Esophagus mucosa (tissue), 1 donor: Measurements from ENCODE around the gene PLEKHB1. TPM values are rescaled to one million over a fixed set of nuclear protein-coding genes. Genes with fewer than 3 reads are reported as not detected.
A peak's percentile ranks its signal among the peaks of the same experiment; 100 is the strongest.

ENCODE experiments used
- ATAC-seq: fragments of 200-7000 bp; cut with Tn5 transposase; one replicate; pipeline ENCODE4 v1.9.1; 2020
- total RNA-seq: library from RNA; stranded (reverse); gene quantifications from one replicate; pipeline ENCODE4 v1.2.4, GENCODE V29; 2023
- donor health status: DM: yes; HTN: yes; CAD: no.

Gene PLEKHB1, protein sequence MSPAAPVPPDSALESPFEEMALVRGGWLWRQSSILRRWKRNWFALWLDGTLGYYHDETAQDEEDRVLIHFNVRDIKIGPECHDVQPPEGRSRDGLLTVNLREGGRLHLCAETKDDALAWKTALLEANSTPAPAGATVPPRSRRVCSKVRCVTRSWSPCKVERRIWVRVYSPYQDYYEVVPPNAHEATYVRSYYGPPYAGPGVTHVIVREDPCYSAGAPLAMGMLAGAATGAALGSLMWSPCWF
- 1.4 TPM for total RNA-seq

DNA sequence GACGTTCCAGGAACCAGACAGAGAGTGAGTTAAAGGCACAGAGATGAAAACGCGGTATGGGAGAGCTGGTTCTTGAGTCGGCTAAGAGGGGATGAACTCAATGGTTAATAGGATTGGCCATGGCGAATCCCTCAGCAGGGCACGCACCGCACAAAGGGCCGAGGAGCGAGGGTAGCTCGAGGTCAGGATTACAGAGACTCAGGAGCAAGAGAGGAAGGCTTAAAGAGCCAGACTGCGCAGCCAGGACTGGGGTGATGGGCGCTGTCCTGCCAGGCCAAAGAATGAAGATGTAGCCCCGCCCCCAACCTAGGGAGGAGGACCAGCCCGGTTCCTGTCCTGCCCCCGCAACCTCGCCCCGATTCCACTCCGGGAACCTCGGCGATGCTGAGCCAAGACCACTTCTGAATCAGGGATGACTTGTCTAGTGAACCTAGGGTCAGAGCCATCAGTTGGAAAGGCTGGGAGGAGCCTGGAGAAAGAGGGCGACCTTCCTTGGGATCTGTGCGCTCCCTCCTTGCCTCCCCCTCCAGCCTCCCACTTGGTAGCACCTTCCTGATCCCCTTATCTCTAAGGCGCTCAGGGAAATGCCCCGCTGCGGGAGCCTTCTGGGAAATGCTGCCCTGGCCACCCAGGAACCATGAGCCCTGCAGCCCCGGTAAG lies at the start of gene PLEKHB1:
TSS of gene PLEKHB1 (plus strand) at position 610 of the 660 bp plus-strand sequence. CDS start at position 638, 28 bp downstream.
- no peak for ATAC-seq

DNA sequence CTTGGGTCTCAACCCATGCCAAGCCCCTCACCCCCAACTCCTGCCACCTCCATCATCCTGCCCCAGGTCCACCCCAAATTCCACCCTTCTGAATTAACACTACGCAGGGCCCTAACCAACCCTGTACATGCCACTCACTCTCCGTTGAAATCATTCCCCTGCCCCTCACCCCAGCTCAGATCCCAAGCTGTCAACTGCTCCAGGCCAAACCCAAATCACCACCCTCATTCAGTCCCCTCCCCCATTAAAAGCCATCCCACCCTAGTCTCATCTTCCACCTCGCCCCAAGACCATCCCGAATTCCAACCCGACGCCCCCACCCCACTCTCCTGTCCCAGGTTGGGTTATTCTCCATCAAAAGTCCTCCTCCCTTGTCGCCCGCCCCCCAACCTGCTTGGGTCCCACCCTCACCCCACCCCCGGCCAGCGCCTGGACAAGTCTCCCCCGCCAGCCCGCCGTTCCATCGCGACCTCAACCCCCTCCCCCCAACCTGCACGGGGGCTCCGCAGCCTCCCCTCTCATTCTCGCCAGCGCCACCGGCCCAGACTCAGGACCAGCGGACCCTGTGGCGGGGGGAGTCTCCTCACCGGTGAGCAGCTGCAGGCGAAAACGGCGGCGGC lies 48.9 kb upstream of the PLEKHB1 start:
- no peak for ATAC-seq

DNA sequence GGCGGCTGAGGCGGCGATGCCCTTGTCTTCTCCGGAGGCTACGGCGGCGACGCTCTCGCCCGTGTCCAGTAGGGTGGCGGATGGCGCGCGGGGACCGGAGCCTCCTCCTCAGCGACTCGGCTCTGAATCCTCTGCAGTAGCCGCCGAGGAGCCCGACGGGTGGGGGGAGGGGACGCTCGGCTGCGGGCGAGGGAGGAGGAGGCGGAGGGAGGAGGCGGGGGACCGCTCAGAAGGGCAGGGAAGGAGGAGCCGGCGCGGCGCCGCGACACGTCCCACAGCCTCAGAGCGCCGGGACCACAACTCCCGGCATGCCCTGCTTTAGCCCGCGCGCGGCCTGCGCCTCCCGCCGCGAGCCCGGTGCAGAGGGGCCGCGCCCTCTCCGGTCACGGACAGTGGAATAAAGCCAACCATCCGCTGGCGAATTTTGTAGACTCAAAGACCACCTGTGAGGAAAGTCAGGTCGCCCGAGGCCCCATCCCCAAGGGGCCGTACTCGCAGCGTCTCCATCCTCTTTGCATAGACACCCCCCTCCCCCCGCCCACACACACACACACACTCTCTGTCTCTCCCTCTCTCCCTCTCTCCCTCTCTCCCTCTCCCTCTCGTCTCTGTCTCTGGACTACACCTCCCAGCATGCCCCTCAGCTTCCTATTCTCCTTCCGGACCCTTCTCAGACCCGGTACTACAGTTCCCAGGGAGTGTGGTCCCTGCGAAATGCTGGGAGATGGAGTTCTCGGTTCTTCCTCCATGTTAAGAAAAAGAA lies 48.2 kb upstream of the PLEKHB1 start, which contains the start of gene FAM168A:
TSS of gene FAM168A (minus strand) at position 157 of the 763 bp plus-strand sequence. CDS start 129,638 bp downstream, outside the sequence.
- ATAC-seq, result peak; percentile 99

DNA sequence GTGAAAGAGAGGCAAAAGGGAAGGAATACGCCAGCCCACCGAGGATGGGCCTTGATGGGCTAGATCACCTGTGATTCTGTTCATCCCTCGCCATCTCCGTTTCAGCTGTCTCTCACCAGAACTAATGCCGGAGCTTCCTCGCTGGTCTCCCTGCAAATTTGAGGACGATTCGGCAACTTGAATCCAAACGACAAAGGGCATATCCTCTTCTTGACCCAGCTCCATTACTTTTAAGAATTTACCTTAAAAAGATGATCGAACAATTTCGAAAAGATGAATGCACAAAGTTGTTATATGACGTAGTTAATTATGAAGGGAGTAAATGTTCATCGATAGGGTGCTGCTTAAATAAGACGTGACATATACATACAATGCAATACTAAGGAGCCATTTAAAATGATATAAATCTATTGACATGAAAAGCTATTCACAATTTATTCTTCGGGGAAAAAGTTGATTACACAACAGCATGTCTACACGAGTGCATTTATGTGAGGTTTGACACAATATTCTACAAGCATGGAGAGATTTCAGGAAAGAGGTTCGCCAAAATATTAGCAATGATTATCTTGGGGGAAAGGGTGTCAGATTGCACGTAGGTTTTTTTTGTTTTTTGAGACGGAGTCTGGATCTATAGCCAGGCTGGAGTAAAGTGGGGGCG lies 47.5 kb upstream of the PLEKHB1 start:
- ATAC-seq, result no peak

DNA sequence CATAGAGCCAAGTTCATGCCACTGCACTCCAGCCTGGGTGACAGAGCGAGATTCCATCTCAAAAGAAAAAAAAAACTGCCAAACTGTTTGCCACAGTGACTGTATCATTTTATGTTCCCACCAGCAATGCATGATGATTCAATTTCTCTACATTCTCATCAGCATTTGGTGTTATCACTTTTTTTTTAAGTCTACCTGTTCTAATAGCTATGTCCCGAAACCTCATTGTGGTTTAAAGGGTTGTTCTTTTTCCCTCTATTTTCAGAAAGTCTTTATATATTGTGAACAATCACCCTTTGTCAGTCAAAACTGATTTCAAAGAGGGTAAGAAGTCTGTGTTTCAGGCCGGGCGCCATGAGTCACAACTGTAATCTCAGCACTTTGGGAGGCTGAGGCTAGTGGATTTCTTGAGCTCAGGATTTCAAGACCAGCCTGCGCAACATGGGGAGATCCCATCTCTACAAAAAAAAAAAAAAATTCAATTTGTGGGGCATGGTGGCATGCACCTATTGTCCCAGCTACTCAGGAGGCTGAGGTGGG lies 33.7 kb upstream of the PLEKHB1 start:
- ATAC-seq, result no peak

DNA sequence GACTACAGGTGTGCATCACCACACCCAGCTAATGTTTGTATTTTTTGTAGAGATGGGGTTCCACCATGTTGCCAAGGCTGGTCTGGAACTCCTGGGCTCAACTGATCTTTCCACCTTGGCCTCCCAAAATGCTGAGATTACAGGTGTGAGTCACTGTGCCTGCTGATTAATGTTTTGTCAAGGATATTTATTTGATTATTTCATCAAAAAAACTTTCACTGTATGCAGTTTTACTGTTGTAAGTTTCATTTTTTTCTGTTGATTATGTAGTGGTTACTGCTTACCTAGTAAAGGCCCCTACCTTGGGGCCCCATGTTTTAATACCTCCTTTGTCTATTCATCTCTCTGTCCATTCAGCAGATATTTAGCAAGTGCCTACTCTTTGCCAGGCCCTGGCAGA lies 31.8 kb upstream of the PLEKHB1 start:
- ATAC-seq, result no peak

DNA sequence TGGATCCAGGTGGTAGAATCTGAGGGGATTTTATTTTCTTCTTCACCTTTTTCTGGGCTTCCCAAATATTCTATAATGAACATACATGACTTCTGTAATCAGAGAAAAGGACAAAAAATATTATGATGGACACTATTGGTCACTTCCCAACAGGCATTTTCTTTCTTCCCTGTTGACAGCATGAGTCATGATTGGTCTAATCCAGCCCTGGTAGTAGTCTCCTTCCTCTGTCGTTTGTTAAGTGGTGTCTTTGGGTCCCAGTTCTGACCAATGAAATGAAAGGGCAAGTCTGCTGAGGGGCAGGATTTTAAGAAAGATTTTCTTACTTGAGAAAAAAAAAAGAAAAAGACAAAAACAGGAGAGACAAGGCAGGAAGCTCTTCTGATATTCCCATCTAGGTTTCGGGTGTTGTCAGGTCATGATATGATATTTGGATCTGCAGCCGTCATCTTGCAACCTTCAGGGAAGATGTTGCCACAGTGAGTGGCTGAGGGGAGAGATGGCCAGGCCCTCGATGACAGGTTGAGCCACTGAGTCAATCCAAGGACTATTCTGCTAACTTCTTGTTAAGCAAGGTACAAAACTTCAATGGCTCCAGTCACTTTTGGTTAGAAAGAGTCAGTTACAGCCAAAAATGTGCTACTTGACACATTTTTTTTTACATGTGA lies 23.3 kb upstream of the PLEKHB1 start:
- ATAC-seq, result no peak

DNA sequence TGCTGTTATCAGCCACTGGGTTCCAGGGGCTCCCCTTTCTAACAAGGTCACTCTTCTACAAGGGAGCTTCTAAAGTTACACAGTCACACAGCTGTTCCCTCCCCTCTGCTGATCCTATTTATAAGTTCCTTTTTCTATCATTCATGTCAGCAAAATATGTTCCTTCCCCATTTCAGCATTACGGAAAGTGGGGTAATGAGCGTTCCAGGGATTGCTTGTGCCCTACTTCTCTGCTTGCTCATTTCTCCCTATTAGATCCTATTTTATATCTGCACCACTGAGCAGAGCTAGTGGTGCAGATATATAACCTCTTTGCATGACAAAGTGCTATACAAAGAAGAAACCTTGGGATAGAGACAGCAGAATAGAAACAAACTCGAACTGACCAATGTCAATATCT lies 22.7 kb upstream of the PLEKHB1 start:
- ATAC-seq, result no peak

DNA sequence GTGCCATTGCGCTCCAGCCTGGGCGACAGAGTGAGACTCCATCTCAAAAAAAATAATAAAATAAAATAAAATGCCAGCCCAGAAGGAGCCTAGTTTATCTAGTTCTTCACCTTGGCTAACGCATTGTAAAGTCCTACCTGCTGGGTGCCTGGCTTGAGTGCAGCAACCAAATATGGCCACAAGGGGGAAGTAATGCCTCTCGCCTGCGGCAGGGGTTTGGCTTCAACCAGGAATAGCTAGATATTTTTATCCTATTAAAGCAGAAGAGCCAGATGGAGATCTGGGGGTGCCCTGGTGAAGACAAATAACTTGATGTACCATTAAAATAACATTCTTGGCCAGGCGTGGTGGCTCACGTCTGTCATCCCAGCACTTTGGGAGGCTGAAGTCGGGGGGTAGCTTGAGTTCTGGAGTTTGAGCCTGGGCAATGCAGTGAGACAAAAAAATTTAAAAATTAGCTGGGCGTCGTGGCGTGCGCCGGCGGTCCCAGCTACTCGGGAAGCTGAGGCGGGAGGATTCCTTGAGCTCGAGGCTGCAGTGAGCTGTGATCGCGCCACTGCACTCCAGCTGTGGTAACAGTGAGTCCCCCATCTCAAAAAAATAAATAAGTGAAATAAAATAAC lies 20.6 kb upstream of the PLEKHB1 start:
- peak; percentile 87 for ATAC-seq

DNA sequence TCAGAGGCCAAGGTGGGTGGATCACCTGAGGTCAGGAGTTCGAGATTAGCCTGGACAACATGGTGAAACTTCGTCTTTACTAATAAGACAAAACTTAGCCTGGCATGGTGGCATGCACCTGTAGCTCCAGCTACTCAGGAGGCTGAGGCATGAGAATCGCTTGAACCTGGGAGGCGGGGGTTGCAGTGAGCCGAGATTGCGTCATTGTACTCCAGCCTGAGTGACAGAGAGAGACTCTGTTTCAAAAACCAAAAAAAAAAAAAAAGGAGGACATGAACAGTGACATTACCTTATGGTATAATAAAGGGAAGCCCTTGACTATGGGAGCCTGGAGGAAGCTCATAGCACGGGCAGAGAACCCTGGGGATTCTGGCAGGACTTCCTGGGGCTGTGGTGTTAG lies 16.5 kb upstream of the PLEKHB1 start:
- ATAC-seq, result no peak

DNA sequence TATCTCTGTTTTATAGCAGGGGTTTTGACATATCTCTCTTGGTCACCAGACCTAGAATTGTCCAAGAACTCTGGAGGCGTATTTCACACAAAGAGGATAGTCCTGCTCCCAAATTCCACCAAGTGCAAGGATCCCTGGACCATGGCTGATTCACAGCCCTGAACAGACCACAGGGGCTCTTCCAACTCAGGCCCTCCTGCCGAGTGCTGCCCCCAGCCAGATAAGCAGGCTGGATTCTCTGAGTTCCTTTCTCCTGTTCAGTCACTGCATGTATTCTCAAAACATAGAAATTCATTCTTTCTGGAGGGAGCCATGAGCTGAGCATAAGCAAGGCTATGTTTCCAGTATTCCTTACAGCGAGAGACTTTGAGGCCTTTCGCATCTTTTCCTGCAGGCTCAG lies 13.4 kb upstream of the PLEKHB1 start:
- no peak for ATAC-seq

DNA sequence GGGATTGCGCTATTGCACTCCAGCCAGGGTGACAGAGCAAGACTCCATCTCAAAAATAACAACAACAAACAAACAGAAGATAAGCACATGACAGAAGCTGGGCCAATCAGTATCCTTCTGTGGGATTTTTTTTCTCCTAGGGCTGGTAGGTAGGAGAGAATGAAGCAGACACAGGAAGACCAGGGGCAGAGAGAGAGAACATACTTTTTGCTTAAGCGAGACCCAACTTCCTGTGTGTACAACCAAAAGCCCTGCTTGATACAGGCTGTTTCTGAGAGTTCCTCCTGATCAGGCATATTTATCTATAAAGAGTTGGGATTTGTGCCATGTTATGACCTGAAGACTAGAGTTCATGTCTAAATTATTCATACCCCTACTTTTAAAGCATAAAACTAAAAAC lies 12.4 kb upstream of the PLEKHB1 start:
- no peak for ATAC-seq

DNA sequence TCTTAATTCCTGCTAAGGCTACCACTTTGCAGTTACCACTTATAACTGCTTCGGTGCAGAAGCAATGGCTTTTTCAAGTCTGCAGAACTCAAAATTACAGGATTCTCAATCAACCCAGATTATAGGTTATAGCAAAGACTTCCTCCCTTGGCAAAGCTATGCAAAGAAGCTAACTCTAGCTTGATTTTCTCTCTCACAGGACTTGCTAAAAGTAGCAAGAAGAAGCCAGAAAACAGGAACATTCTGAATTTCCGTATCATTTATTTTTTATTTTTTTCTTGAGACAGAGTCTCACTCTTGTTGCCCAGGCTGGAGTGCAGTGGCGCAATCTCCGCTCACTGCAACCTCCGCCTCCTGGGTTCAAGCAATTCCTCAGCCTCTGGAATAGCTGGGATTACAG lies 10.7 kb upstream of the PLEKHB1 start:
- no peak for ATAC-seq

DNA sequence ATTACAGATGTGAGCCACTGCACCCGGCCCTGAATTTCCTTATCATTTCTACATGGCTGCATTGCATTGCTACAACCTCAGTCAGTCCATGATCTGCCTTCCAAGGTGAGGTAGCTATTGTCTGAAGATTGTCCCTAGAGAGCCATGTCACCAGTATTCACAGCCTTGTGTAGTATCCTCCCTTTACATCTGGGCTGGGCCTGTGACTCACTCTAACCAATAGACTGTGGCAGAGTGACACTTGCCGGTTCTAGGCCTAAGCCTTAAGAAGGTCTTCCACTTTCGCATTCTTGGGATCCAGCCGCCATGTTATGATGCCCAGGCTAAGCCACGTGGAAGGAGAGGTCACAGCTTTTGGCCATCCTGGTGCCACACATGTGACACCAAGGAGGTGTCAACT lies 10.1 kb upstream of the PLEKHB1 start:
- ATAC-seq, result no peak

DNA sequence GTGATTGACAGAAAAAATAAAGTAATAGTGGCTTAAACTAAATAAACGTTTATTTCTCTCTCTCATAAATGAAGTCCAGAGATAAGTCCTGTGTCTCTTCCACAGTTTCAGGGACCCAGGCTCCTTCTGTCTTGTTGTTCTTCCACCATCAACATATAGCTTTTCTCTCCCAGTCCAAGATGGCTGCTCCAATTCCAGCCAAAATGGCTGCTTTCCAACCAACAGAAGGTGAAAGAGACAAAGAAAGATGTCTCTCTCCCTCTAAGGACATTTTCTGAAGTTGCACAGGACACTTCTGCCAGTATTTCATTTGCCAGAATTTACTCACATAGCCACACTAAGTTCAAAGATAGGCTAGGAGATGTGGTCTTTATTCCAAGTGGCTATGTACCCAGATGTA lies 9.4 kb upstream of the PLEKHB1 start:
- no peak for ATAC-seq

DNA sequence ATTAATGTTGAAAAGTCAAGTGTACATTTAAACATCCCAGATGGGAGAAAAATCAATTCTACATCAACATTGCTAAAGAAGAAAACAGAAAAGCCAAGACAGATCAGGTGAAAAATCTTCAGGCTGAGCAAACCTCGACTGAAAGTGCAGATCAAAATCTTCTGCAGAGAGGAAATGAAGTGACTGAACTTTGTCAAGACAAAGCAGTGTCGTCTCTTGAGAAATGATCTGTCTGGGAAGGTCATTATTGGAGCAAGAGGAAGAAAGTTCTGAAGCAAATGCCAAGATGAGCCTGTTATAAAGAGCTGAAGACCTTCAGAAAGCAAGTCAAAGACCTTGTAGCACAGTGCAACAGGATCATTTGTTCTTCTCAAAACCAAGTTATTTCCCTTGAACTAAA lies 5.8 kb upstream of the PLEKHB1 start:
- ATAC-seq, result no peak

DNA sequence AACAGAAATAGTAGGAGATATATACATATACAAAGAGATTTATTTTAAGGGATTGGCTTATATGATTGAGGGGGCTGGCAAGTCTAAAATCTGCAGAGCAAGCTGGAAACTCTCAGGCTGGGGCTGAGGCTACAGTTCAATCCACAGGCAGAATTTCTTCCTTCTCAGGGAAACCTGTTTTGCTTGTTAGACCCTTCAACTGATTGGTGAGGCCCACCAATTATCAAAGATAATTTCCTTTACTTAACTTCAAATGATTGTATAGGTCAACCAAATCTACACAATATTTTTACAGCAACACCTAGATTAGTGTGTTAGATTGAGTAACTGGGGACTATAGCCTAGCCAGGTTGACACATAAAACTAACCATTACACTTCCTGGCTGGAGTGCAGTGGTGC lies 4.7 kb upstream of the PLEKHB1 start:
- no peak for ATAC-seq

DNA sequence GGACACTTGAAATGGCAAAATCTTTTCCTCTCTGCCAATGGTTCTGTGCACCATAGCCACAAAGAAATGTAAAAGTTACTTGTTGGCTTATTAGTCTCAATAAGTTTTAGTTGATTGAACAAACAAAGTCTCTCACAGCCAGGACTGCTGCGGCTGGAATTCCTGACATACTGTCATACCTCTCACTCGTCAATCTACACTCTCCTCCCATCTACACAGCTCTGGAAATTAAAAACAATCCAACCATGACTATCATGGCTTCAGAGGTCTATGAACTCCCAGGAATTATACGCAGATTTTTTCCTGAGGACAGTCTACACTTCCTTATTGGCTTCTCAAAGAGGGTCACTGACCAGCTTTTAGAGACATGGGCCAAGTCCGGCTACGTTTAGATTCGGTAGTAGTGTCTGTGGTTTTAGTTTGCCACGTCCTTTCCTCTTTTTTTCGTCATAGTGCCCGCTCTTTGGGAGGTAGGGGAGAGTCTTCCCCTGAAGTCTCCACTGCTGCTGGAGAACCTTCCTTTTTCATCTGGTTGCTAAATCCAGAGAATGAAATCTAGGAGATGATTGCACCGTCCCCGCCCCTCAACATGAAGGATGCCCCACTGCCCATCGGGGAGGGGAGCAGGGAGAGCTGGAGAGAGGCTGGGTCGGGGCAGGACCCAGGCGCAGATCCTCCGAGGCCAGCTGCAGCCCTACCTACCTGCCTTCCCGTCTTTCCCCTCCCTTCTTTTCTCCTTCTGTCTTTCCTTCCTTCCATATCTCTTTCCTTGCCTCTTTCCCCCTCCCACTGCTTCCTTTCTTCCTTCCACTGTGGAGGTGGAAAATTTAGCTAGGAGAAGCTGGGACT lies 1.0 kb upstream of the PLEKHB1 start:
- no peak for ATAC-seq

DNA sequence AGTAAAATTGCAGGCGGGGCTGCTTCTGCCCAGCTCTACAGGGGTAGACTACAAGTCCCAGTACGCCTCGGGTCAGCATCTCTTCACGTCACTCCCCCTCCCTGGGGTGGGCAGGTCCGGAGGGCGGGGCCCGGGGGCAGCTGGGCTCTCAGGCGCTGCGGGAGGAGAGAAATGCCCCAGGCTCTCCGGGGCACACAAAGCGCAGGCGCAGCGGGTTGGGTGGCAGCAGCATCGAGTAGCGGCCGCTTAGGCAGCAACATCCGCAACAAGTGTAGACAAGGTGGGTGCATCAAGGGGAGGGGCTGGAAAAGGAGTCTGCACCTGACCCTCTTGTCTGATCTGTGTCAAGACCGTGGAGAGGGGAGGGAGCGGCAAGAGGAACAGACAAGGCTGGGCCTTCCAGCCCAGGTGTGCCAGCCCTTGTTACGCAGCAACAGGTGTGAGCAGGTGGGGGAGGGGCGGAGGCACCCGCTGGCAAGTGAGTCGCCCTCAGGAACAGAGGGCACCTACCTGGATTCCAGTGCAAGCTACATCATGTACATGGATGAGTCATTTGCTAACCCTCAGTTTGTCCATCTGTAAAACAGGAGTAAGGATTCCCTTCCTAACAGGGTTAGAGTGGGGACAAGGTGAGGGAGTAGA lies 1.2 kb downstream of the PLEKHB1 start:
- ATAC-seq, result peak; percentile 87

DNA sequence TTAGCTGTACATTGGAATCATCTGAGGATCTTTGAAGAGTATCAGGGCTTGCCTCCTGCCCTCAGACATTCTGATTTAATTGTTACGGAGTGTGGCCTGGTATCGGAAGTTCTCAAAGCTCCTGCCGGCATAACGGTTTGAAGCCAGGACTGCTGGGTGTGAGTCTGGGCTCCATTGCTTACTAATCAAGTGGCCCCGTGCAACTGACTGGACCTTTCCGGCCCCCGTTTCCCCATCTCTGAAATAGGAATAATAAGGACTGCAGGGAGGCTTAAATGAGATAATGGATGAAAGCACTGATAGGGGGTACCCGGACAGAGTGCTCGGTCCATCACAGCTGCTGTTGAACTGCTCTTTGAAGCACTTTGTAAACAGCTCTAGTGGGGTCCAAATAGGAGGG lies 1.7 kb downstream of the PLEKHB1 start:
- no peak for ATAC-seq
